ENCODE measurements around the gene FAM156B.
A peak's percentile ranks its signal among the peaks of the same experiment; 100 is the strongest.
"Not testable (repeated sequence)": the region's sequence is repeated elsewhere in the genome, so short reads cannot be mapped to it uniquely, and the experiment has no call there.

FAM156B gene

GRCh38 chrX:52906072-52906471, 8.9 kb downstream of the FAM156B start:
- ATAC-seq: not testable (repeated sequence)

GRCh38 chrX:52907137-52907536, 10.0 kb downstream of the FAM156B start:
- H3K9me3 Mint-ChIP-seq, H3K4me3 Mint-ChIP-seq, ATAC-seq, H3K27ac Mint-ChIP-seq, H3K4me1 Mint-ChIP-seq, H3K27me3 Mint-ChIP-seq, H3K36me3 Mint-ChIP-seq: not testable (repeated sequence)

More at GRCh38 chrX:52906072-52906471, 8.9 kb downstream of the FAM156B start:
- H3K4me3 Mint-ChIP-seq, H3K4me1 Mint-ChIP-seq, H3K9me3 Mint-ChIP-seq, H3K27me3 Mint-ChIP-seq, H3K27ac Mint-ChIP-seq, H3K36me3 Mint-ChIP-seq: not testable (repeated sequence)

DNA sequence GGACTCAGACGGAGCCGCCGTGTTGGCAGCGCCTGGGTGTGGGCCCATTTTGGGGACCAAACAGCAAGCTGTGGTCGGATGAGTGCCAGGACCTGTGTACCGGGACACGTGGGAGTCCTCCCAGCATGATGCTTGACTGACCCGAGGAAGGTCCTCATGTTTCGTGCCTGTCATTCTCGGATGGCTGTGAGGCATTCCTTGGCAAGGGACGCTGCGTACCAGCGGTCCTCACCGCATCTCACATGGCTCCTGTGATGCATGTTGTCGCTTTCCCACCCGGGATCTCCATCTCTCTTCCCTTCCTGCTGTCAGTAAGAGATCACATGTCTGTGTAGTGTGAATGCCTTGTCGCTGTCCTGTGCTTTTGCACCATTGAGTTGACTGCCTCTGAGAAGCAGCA, 10.8 kb downstream of the FAM156B start:
- not testable (repeated sequence) for H3K27ac Mint-ChIP-seq, H3K27me3 Mint-ChIP-seq, H3K9me3 Mint-ChIP-seq, H3K4me1 Mint-ChIP-seq, ATAC-seq, H3K36me3 Mint-ChIP-seq, H3K4me3 Mint-ChIP-seq

DNA sequence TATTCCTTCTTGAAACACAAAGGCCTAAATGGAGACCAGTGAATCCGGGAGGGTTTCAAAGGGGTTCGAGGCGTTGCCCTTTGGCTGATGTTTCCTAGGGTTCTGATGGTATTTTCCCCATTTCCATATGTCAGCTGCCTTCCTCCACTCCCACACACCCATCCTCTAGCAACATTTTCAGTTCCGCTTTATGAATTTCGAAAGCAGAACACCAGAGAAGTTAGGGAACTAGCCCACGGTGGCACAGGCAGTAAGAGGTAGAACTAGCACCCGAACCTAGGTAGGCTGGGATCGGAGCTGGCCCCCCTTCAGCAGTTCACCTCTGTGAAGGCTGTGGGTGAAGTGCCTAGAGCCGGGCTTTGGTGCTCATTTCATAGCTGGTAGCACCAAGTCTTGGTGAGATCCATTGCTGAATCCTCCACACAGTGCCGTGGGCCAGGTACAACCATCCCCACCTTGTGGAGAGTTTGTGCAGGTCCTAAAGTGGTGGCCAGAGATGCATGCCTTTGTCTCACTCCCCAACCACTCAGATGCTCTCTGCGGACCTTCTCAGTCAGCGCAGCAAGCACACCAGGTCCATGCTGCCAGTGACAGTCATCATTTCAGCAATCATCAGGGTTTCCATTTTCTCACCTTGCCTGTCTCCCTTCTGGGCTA, 12.3 kb downstream of the FAM156B start:
- not testable (repeated sequence) for H3K4me1 Mint-ChIP-seq, H3K9me3 Mint-ChIP-seq, ATAC-seq

GRCh38 chrX:52913681-52914080, 16.6 kb downstream of the FAM156B start:
- ATAC-seq: not testable (repeated sequence)

More for the DNA sequence above, 12.3 kb downstream of the FAM156B start:
- not testable (repeated sequence) for H3K27me3 Mint-ChIP-seq, H3K27ac Mint-ChIP-seq, H3K4me3 Mint-ChIP-seq, H3K36me3 Mint-ChIP-seq

DNA sequence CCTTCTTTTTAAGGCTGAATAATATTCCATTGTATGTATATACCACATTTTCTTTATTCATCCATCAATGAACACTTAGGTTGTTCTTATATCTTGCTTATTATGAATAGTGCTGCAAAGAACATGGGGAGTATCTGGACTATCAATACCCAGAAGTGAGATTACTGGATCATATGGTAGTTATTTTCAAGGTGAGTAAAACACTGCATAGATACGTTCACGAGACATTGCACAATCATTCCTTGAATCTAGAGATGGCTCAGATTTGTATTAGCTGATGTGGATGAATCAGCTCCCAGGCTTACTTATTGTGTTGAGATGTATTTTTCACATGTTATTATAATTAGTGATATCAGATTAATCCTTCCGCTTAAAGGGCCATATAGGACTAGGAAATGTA, 17.6 kb downstream of the FAM156B start:
- not testable (repeated sequence) for H3K36me3 Mint-ChIP-seq, H3K9me3 Mint-ChIP-seq, H3K4me3 Mint-ChIP-seq, H3K4me1 Mint-ChIP-seq, H3K27me3 Mint-ChIP-seq, H3K27ac Mint-ChIP-seq, ATAC-seq

More at GRCh38 chrX:52913681-52914080, 16.6 kb downstream of the FAM156B start:
- H3K4me3 Mint-ChIP-seq, H3K9me3 Mint-ChIP-seq, H3K4me1 Mint-ChIP-seq, H3K27ac Mint-ChIP-seq, H3K36me3 Mint-ChIP-seq, H3K27me3 Mint-ChIP-seq: not testable (repeated sequence)

DNA sequence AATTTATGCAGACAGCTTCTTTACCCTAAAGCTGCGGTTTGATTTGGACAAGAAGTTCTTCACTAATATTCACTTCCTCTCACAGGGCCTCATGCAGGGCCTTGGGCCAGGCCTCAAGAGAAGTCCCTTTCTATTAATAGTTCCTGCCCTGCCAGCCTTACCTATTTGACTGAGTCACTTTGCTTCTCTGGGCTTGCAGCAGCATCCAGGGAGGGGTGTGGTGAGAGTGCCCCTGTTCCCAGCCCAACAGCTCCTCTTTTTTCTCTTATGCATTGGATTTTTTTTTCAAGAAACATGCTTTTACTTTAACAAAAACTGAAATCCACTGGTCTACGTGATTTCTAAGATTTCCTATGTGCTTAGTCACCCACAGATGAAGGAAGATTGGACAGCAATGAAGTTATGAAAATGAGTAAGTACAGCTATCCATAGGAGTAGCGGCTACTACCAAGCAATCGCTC, 26.7 kb downstream of the FAM156B start:
- no peaks in the 10 kb centered on the region for H3K36me3 Mint-ChIP-seq
- peaks cover 23% of the 10 kb centered on the region for H3K4me1 Mint-ChIP-seq
- no peaks in the 10 kb centered on the region for H3K27me3 Mint-ChIP-seq
- H3K4me3 Mint-ChIP-seq: peak overlapping the region; percentile 54
- peak overlapping the region; percentile 78 for H3K27ac Mint-ChIP-seq
- peak; percentile 72 for ATAC-seq
- no peaks in the 10 kb centered on the region for H3K9me3 Mint-ChIP-seq

DNA sequence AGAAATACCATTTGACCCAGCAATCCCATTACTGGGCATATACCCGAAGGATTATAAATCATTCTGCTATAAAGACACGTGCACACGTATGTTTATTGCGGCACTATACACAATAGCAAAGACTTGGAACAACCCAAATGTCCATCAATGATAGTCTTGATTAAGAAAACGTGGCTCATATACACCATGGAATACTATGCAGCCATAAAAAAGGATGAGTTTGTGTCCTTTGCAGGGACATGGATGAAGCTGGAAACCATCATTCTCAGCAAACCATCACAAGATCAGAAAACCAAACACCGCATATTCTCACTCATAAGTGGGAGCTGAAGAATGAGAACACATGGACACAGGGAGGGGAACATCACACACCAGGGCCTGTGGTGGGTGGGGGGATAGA, 33.1 kb downstream of the FAM156B start:
- not testable (repeated sequence) for H3K36me3 Mint-ChIP-seq, H3K27ac Mint-ChIP-seq, H3K27me3 Mint-ChIP-seq, ATAC-seq, H3K4me1 Mint-ChIP-seq, H3K9me3 Mint-ChIP-seq, H3K4me3 Mint-ChIP-seq

DNA sequence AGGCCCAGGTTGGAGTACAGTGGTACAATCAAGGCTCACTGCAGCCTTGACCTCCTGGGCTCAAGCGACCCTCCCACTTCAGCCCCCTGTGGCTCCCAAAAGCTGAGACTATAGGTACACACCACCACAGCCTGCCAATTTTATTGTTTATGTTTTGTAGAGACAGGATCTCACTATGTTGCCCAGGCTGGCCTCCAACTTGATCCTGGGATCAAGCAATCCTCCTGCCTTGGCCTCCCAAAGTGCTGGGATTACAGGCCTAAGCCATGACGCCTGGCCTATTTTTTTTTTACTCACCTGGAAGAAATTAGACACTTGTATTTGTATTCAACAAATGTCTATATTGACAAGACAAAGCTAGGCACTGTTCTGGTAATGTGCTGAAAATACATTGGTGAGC, 36.1 kb downstream of the FAM156B start:
- H3K4me3 Mint-ChIP-seq: no peak overlapping the region
- no peak for ATAC-seq
- H3K9me3 Mint-ChIP-seq: no peaks in the 10 kb centered on the region
- H3K36me3 Mint-ChIP-seq: no peaks in the 10 kb centered on the region
- H3K4me1 Mint-ChIP-seq: no peaks in the 10 kb centered on the region
- no peak overlapping the region for H3K27ac Mint-ChIP-seq
- H3K27me3 Mint-ChIP-seq: no peaks in the 10 kb centered on the region

- Mint-ChIP-seq H3K27ac (peak overlapping the region; percentile 96), H3K4me1 (no peaks in the 10 kb centered on the region), H3K4me3 (peak overlapping the region; percentile 87), H3K36me3 (no peaks in the 10 kb centered on the region), H3K27me3 (no peaks in the 10 kb centered on the region), H3K9me3 (no peaks in the 10 kb centered on the region)
- ATAC-seq: no peak
These were observed 37.0 kb downstream of the FAM156B start for GRCh38 chrX:52933976-52934703.

- Mint-ChIP-seq H3K4me3 (peak overlapping the region; percentile 87), H3K4me1 (no peaks in the 10 kb centered on the region), H3K27me3 (no peaks in the 10 kb centered on the region), H3K36me3 (no peaks in the 10 kb centered on the region), H3K27ac (peak overlapping the region; percentile 96), H3K9me3 (no peaks in the 10 kb centered on the region)
- peak; percentile 95 for ATAC-seq
These were observed 37.8 kb downstream of the FAM156B start for GRCh38 chrX:52934704-52935469.

- not testable (repeated sequence) for H3K9me3 Mint-ChIP-seq, H3K27me3 Mint-ChIP-seq, H3K36me3 Mint-ChIP-seq, ATAC-seq, H3K4me1 Mint-ChIP-seq
- Mint-ChIP-seq H3K4me3 (peak overlapping the region; percentile 87), H3K27ac (peak overlapping the region; percentile 96)
These were observed 38.3 kb downstream of the FAM156B start for GRCh38 chrX:52935470-52935784.

DNA sequence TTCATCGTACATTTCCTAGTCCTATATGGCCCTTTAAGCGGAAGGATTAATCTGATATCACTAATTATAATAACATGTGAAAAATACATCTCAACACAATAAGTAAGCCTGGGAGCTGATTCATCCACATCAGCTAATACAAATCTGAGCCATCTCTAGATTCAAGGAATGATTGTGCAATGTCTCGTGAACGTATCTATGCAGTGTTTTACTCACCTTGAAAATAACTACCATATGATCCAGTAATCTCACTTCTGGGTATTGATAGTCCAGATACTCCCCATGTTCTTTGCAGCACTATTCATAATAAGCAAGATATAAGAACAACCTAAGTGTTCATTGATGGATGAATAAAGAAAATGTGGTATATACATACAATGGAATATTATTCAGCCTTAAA, 43.6 kb downstream of the FAM156B start:
- ATAC-seq, H3K36me3 Mint-ChIP-seq, H3K27me3 Mint-ChIP-seq, H3K27ac Mint-ChIP-seq, H3K4me1 Mint-ChIP-seq, H3K9me3 Mint-ChIP-seq, H3K4me3 Mint-ChIP-seq: not testable (repeated sequence)

GRCh38 chrX:52941728-52942127, 44.6 kb downstream of the FAM156B start:
- not testable (repeated sequence) for H3K4me1 Mint-ChIP-seq, H3K27ac Mint-ChIP-seq, H3K9me3 Mint-ChIP-seq, H3K36me3 Mint-ChIP-seq, ATAC-seq, H3K27me3 Mint-ChIP-seq, H3K4me3 Mint-ChIP-seq

- ATAC-seq, H3K4me3 Mint-ChIP-seq, H3K27ac Mint-ChIP-seq, H3K36me3 Mint-ChIP-seq, H3K27me3 Mint-ChIP-seq, H3K9me3 Mint-ChIP-seq, H3K4me1 Mint-ChIP-seq: not testable (repeated sequence)
These were observed 48.8 kb downstream of the FAM156B start for GRCh38 chrX:52945838-52946494.
